B cell (primary cell): ENCODE results near the gene CCR5. TPM values are rescaled to one million over a fixed set of nuclear protein-coding genes. Genes with fewer than 3 reads are reported as not detected.

Source experiments
- ATAC-seq: fragments of 200-7000 bp; cut with Tn5 transposase; one replicate; pipeline ENCODE4 v1.10.0; 2021; ENCODE audit warnings: low read depth, mild to moderate bottlenecking, moderate number of reproducible peaks, moderate library complexity
- CTCF ChIA-PET: fragments of 350-600 bp; sonication (Branson Sonifier 250); formaldehyde crosslinking; loops from one replicate; lab custom pipeline; 2021; ENCODE audit warnings: antibody characterized with exemption, inconsistent platforms; lab: Charles Lee
- POLR2A ChIA-PET: fragments of 350-600 bp; sonication (Branson Sonifier 250); formaldehyde crosslinking; loops from one replicate; lab custom pipeline; 2021; ENCODE audit warnings: antibody characterized with exemption; lab: Charles Lee
- DNase-seq: peaks from one replicate; pipeline ENCODE4 v3.0.0; 2013
- H2AFZ ChIP-seq: 2 replicates; pipeline ENCODE4 v1.6.1; 2012; ENCODE audit warnings: mild to moderate bottlenecking, low read depth, low read length; ENCODE audit not compliant: insufficient read depth, poor library complexity, severe bottlenecking
- H3K27ac ChIP-seq, 2 donors: 1 replicate in 1 of 2; 2 replicates in 1 of 2; pipeline ENCODE4 v1.5.1; 2012 to 2013; ENCODE audit warnings: low read length in 2 of 2, mild to moderate bottlenecking in 2 of 2, moderate library complexity in 1 of 2
- H3K27me3 ChIP-seq, 4 experiments: fragments of 200-600 bp in 1 of 4; sonication (generic) in 1 of 4; replicated peaks in 1 of 4; 1 replicate in 2 of 4; 2 replicates in 2 of 4; pipeline versions ENCODE4 v1.6.1 to v1.7.0; 2013 to 2016; ENCODE audit warnings: low read length in 3 of 4, mild to moderate bottlenecking in 2 of 4, mixed read lengths in 1 of 4, moderate library complexity in 1 of 4; ENCODE audit not compliant: insufficient read depth in 4 of 4, control insufficient read depth in 3 of 4; ENCODE audit errors: control extremely low read depth in 1 of 4
- H3K36me3 ChIP-seq, 2 experiments: replicated peaks in 1 of 2; 1 replicate in 1 of 2; 2 replicates in 1 of 2; pipeline versions ENCODE4 v1.6.1 to v1.7.1; 2013; ENCODE audit warnings: low read length in 1 of 2; ENCODE audit not compliant: insufficient read depth in 2 of 2, control insufficient read depth in 1 of 2; ENCODE audit errors: control extremely low read depth in 1 of 2, extremely low read depth in 1 of 2
- H3K4me1 ChIP-seq, 2 donors: fragments of 200-600 bp in 1 of 2; sonication (generic) in 1 of 2; 1 replicate in 1 of 2; 2 replicates in 1 of 2; pipeline versions ENCODE4 v1.5.1 to v1.6.1; 2013 to 2017; ENCODE audit warnings: low read length in 2 of 2; ENCODE audit not compliant: control insufficient read depth in 2 of 2, insufficient read depth in 2 of 2
- H3K4me2 ChIP-seq: replicated peaks from 2 replicates; pipeline ENCODE3; 2012; ENCODE audit warnings: mild to moderate bottlenecking, low read depth, low read length; ENCODE audit not compliant: poor library complexity, severe bottlenecking
- H3K4me3 ChIP-seq, 5 experiments: fragments of 200-600 bp in 1 of 5; sonication (generic) in 1 of 5; 1 replicate in 3 of 5; 2 replicates in 2 of 5; pipeline versions ENCODE4 v1.5.1 to v1.7.0; 2011 to 2016; ENCODE audit warnings: low read length in 4 of 5, mild to moderate bottlenecking in 4 of 5, low read depth in 2 of 5, control low read depth in 1 of 5, moderate library complexity in 1 of 5; ENCODE audit not compliant: insufficient read depth in 1 of 5; ENCODE audit errors: control extremely low read depth in 1 of 5, extremely low read depth in 1 of 5
- H3K79me2 ChIP-seq: fragments of 200-600 bp; sonication (generic); one replicate; pipeline ENCODE4 v1.6.0; 2016; ENCODE audit warnings: low read length; ENCODE audit not compliant: control insufficient read depth, insufficient read depth
- H3K9ac ChIP-seq: fragments of 200-600 bp; sonication (generic); 2 replicates; pipeline ENCODE4 v1.6.1; 2017; ENCODE audit warnings: mild to moderate bottlenecking, low read length, moderate library complexity
- H3K9me3 ChIP-seq, 3 donors: one replicate each; pipeline versions ENCODE4 v1.6.1 to v1.7.1; 2013; ENCODE audit warnings: low read length in 2 of 3; ENCODE audit not compliant: control insufficient read depth in 2 of 3, insufficient read depth in 1 of 3; ENCODE audit errors: control extremely low read depth in 1 of 3
- H4K20me1 ChIP-seq: 2 replicates; pipeline ENCODE4 v1.6.0; 2012; ENCODE audit warnings: mild to moderate bottlenecking, low read length; ENCODE audit not compliant: insufficient read depth, control insufficient read depth, poor library complexity, severe bottlenecking
- H3K27ac Mint-ChIP-seq: one replicate; pipeline ENCODE4 v1.8.0; 2021; ENCODE audit warnings: mixed read lengths
- H3K27me3 Mint-ChIP-seq: one replicate; pipeline ENCODE4 v1.8.0; 2021; ENCODE audit warnings: mixed read lengths
- H3K4me1 Mint-ChIP-seq: one replicate; pipeline ENCODE4 v1.8.0; 2021; ENCODE audit warnings: mixed read lengths
- H3K4me3 Mint-ChIP-seq: one replicate; pipeline ENCODE4 v1.8.0; 2021; ENCODE audit warnings: mixed read lengths
- H3K9me3 Mint-ChIP-seq: one replicate; pipeline ENCODE4 v1.8.0; 2022; ENCODE audit warnings: mixed read lengths; ENCODE audit not compliant: insufficient read depth
- EZH2 ChIP-seq: IDR thresholded peaks from 2 replicates; pipeline ENCODE4 v1.6.1; 2012; ENCODE audit warnings: borderline replicate concordance, low read depth, mild to moderate bottlenecking, moderate library complexity, low read length; ENCODE audit not compliant: insufficient read depth, poor library complexity, severe bottlenecking
- WGBS: methylation state at CpG from one replicate; pipeline ENCODE4 v1.1.5; 2013; ENCODE audit warnings: missing lambda C conversion rate; ENCODE audit not compliant: insufficient coverage; 5-methylcytosine and 5-hydroxymethylcytosine counted together
- intact Hi-C: fragments of 100-400 bp; cut with micrococcal nuclease; formaldehyde crosslinking; loops from one replicate; pipeline ENCODE4 v1.10.0; 2022
- polyA plus RNA-seq: library from polyadenylated mRNA; depleted of rRNA; stranded (reverse); fragments of >200 nt; gene quantifications from 2 replicates; pipeline ENCODE4 v1.2.3, GENCODE V29; 2012
- total RNA-seq, 2 donors: library from RNA; stranded (reverse); fragments of 120-200 nt in 1 of 2; gene quantifications; 1 replicate in 1 of 2; 2 replicates in 1 of 2; pipeline versions ENCODE4 v1.2.3 to v1.2.4, GENCODE V29; 2013 to 2022
- TF ChIP-seq, protein P1 (sequence below): fragments of 200-600 bp; IDR thresholded peaks from one replicate; pipeline ENCODE4 v1.8.0; 2022; ENCODE audit warnings: antibody characterized with exemption, mild to moderate bottlenecking

CCR5 gene
- total and polyA plus RNA-seq, 2 donors (not counting 1 experiment from before 2014, with no cell fraction given): 0.15 to 0.21 TPM

DNA sequence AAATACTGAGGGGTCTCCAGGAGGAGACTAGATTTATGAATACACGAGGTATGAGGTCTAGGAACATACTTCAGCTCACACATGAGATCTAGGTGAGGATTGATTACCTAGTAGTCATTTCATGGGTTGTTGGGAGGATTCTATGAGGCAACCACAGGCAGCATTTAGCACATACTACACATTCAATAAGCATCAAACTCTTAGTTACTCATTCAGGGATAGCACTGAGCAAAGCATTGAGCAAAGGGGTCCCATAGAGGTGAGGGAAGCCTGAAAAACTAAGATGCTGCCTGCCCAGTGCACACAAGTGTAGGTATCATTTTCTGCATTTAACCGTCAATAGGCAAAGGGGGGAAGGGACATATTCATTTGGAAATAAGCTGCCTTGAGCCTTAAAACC lies 4.5 kb downstream of the CCR5 start:
- intact Hi-C loops: no loop called here
- no peak for DNase-seq
- CTCF ChIA-PET: interaction anchor here (1.0 to 13.1 kb wide), 5 partner anchors 9 to 292 kb away, joined by 3 to 233 read pairs (median 4); no protein-coding TSS in a partner anchor
- no peak overlapping the region for H2AFZ ChIP-seq
- H3K27me3 Mint-ChIP-seq: peaks cover 3% of the 10 kb centered on the region
- no peaks in the 10 kb centered on the region for H3K9me3 Mint-ChIP-seq
- no peak overlapping the region for H3K27ac Mint-ChIP-seq
- no peak overlapping the region for H3K4me2 ChIP-seq
- H3K9me3 ChIP-seq: no peaks in the 10 kb centered on the region
- H3K36me3 ChIP-seq: no peaks in the 10 kb centered on the region
- H3K9ac ChIP-seq: no peak overlapping the region
- TF ChIP-seq, protein P1, sequence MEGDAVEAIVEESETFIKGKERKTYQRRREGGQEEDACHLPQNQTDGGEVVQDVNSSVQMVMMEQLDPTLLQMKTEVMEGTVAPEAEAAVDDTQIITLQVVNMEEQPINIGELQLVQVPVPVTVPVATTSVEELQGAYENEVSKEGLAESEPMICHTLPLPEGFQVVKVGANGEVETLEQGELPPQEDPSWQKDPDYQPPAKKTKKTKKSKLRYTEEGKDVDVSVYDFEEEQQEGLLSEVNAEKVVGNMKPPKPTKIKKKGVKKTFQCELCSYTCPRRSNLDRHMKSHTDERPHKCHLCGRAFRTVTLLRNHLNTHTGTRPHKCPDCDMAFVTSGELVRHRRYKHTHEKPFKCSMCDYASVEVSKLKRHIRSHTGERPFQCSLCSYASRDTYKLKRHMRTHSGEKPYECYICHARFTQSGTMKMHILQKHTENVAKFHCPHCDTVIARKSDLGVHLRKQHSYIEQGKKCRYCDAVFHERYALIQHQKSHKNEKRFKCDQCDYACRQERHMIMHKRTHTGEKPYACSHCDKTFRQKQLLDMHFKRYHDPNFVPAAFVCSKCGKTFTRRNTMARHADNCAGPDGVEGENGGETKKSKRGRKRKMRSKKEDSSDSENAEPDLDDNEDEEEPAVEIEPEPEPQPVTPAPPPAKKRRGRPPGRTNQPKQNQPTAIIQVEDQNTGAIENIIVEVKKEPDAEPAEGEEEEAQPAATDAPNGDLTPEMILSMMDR: no peak
- TF ChIP-seq EZH2: no peak
- no peak overlapping the region for H3K27ac ChIP-seq
- POLR2A ChIA-PET: no interaction called here
- peaks cover 27% of the 10 kb centered on the region for H3K4me1 Mint-ChIP-seq
- no peaks in the 10 kb centered on the region for H3K79me2 ChIP-seq
- H3K27me3 ChIP-seq: peaks cover 0 to 2% (median 0%) of the 10 kb centered on the region in 4 experiments
- no peak overlapping the region for H3K4me3 ChIP-seq
- peaks cover 10 to 12% of the 10 kb centered on the region in 2 donors for H3K4me1 ChIP-seq
- WGBS: no CpG with 5 or more reads among the region's 2 CpGs
- no peak overlapping the region for H3K4me3 Mint-ChIP-seq
- no peaks in the 10 kb centered on the region for H4K20me1 ChIP-seq
- no peak for ATAC-seq

DNA sequence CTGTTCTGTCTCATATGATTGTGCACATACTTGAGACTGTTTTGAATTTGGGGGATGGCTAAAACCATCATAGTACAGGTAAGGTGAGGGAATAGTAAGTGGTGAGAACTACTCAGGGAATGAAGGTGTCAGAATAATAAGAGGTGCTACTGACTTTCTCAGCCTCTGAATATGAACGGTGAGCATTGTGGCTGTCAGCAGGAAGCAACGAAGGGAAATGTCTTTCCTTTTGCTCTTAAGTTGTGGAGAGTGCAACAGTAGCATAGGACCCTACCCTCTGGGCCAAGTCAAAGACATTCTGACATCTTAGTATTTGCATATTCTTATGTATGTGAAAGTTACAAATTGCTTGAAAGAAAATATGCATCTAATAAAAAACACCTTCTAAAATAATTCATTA lies 5.1 kb downstream of the CCR5 start:
- H4K20me1 ChIP-seq: no peaks in the 10 kb centered on the region
- no peaks in the 10 kb centered on the region for H3K36me3 ChIP-seq
- ChIA-PET CTCF (interaction anchor here (2.0 to 2.2 kb wide), 2 partner anchors 54 to 100 kb away, joined by 4 to 13 read pairs; no protein-coding TSS in a partner anchor), POLR2A (no interaction called here)
- H3K4me1 Mint-ChIP-seq: peaks cover 29% of the 10 kb centered on the region
- H3K4me2 ChIP-seq: no peak overlapping the region
- H3K9me3 ChIP-seq: no peaks in the 10 kb centered on the region
- no peak overlapping the region for H3K4me3 Mint-ChIP-seq
- no peaks in the 10 kb centered on the region for H3K9me3 Mint-ChIP-seq
- peaks cover 3% of the 10 kb centered on the region for H3K27me3 Mint-ChIP-seq
- H3K27me3 ChIP-seq: peaks cover 0 to 2% (median 0%) of the 10 kb centered on the region in 4 experiments
- no peak overlapping the region for H3K9ac ChIP-seq
- no peak overlapping the region for H3K27ac Mint-ChIP-seq
- DNase-seq (no peak), ATAC-seq (no peak)
- H3K4me1 ChIP-seq: peaks cover 13 to 16% of the 10 kb centered on the region in 2 donors
- 0% methylated on average over 1 of the region's 2 CpGs for WGBS
- no peak overlapping the region for H3K4me3 ChIP-seq
- H3K79me2 ChIP-seq: no peaks in the 10 kb centered on the region
- TF ChIP-seq, protein P1: no peak
- no peak for TF ChIP-seq EZH2
- no peak overlapping the region for H2AFZ ChIP-seq
- intact Hi-C loops: no loop called here
- H3K27ac ChIP-seq: no peak overlapping the region
